Right cardiac atrium (tissue), 5 donors: ENCODE data around the gene LRRC59. TPM values are rescaled to one million over a fixed set of nuclear protein-coding genes. Genes with fewer than 3 reads are reported as not detected.
A peak's percentile ranks its signal among the peaks of the same experiment; 100 is the strongest.

ENCODE experiments used
- ATAC-seq, 2 donors: fragments of 200-7000 bp; cut with Tn5 transposase; one replicate each; pipeline versions ENCODE4 v1.8.0 to v1.9.1; 2020; ENCODE audit warnings: moderate library complexity in 2 of 2, mild to moderate bottlenecking in 1 of 2
- DNase-seq, 3 donors: peaks; one replicate each; pipeline ENCODE4 v3.0.0-alpha.2; 2020
- H3K27ac ChIP-seq: one replicate; pipeline ENCODE4 v1.5.1; 2013; ENCODE audit warnings: mild to moderate bottlenecking, low read length, control low read depth, moderate library complexity
- H3K27me3 ChIP-seq: one replicate; pipeline ENCODE4 v1.6.1; 2013; ENCODE audit not compliant: control insufficient read depth, insufficient read depth
- H3K4me1 ChIP-seq: one replicate; pipeline ENCODE4 v1.6.1; 2013; ENCODE audit warnings: low read length; ENCODE audit not compliant: control insufficient read depth, insufficient read depth
- H3K4me3 ChIP-seq: one replicate; pipeline ENCODE4 v1.5.1; 2013; ENCODE audit warnings: low read length, control low read depth
- H3K9me3 ChIP-seq: one replicate; pipeline ENCODE4 v1.6.1; 2013; ENCODE audit warnings: low read length; ENCODE audit not compliant: control insufficient read depth
- WGBS: extraction: QIAGEN DNeasy Blood & Tissue Kit; methylation state at CpG from one replicate; pipeline ENCODE4 v1.1.7; 2013; 5-methylcytosine and 5-hydroxymethylcytosine counted together
- intact Hi-C, 4 donors: fragments of 100-400 bp; cut with DNase I; formaldehyde crosslinking; loops; one replicate each; pipeline versions ENCODE4 v1.11.0 to v1.14.0; 2022 to 2023
- long read RNA-seq, 4 donors: library from polyadenylated mRNA; unstranded; transcript quantifications; one replicate each; pipeline ENCODE4 v2.0.0, GENCODE V29; 2020 to 2021
- polyA plus RNA-seq: library from polyadenylated mRNA; stranded (reverse); fragments of 200-250 nt; gene quantifications from one replicate; pipeline ENCODE4 v1.2.3, GENCODE V29; 2013
- total RNA-seq, 4 donors: library from RNA; stranded (reverse); fragmentation: NEBNext Ultra II Directional; extraction: Animal tissue kit (Norgen Biotek cat#: 25700); gene quantifications; one replicate each; pipeline ENCODE4 v1.2.1, GENCODE V29; 2021
- donor health status: healthy with polysubstance abuse.
- donor health status: DM: no; HTN: yes; CAD: no.
- donor health status: DM: no; HTN: no; CAD: no.
- donor health status: DM: no; HTN: yes; CAD: no; lungs with severe emphysema.
- donor health status: DM: yes; HTN: yes; CAD: no.

Gene LRRC59
- total RNA-seq = 10 to 100 TPM; 22.9 to 62.0 (median 33.3) TPM
- polyA plus RNA-seq = 22.0 TPM
- long read RNA-seq, donor 1, transcript LRRC59-201 (7 exons, 2,910 nt) = major isoform, 42 of 57 reads
- long read RNA-seq, donor 1, partial matches to known transcripts = 13 of 57 reads
- long read RNA-seq, donor 1, other reads (novel, unspliced or antisense) = 2 of 57 reads
- long read RNA-seq, donor 2, transcript LRRC59-201 (7 exons, 2,910 nt) = major isoform, 16 of 20 reads
- long read RNA-seq, donor 2, partial matches to known transcripts = 4 of 20 reads
- long read RNA-seq, donor 2, other reads (novel, unspliced or antisense) = 0 of 20 reads
- long read RNA-seq, donor 3, transcript LRRC59-201 (7 exons, 2,910 nt) = major isoform, 117 of 137 reads
- long read RNA-seq, donor 3, partial matches to known transcripts = 14 of 137 reads
- long read RNA-seq, donor 3, other reads (novel, unspliced or antisense) = 6 of 137 reads
- long read RNA-seq, donor 4, transcript LRRC59-201 (7 exons, 2,910 nt) = major isoform, 26 of 30 reads
- long read RNA-seq, donor 4, partial matches to known transcripts = 4 of 30 reads
- long read RNA-seq, donor 4, other reads (novel, unspliced or antisense) = 0 of 30 reads

- under 1% methylated on average over 70 of the region's 70 CpGs for WGBS
- no peaks in the 10 kb centered on the region for H3K9me3 ChIP-seq
- peak within 1 kb of the TSS; percentile 83 for H3K4me3 ChIP-seq
- no peak within 1 kb of the TSS for H3K27ac ChIP-seq
- intact Hi-C loops = no loop called here
- no peaks in the 10 kb centered on the region for H3K27me3 ChIP-seq
- DNase-seq = peak; percentile 92 to 97 (median 96)
- H3K4me1 ChIP-seq = peaks cover 4% of the 10 kb centered on the region
- ATAC-seq = peak; percentile 97
Observed at GRCh38 chr17:50397111-50397918, at the start of gene LRRC59. Gene LRRC59 (minus strand): TSS chr17:50397523. CDS start chr17:50397317, 206 bp downstream.

DNA sequence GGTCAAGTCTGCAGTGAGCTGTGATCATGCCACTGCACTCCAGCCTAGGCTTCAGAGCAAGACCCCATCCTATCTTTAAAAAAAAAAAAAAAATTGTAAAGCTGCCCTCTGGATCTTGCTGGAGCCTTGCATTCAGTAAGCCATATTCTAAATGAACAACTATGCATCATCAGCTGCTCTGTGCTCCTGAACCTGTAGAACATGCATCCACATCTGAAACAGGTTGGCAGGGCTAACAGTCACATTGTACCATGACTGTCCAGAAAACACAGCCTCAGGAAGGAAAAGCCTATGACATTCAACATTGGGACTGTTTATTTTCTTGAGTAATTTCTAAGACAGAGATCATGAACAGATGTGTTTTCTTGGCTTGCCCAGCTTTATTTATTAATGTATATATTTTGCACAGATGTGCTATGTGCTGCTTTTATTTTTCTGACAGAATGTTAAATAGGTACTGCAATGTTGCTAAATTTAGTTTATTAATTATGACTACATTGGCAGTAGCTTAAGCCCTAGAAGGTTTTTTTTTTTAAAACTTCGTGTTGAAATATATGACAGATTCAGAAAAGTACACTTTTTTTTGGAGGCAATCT, 48.5 kb upstream of the LRRC59 start:
- H3K9me3 ChIP-seq = no peaks in the 10 kb centered on the region
- peaks cover under 1% of the 10 kb centered on the region for H3K4me1 ChIP-seq
- no peak overlapping the region for H3K4me3 ChIP-seq
- no peak for DNase-seq
- no peaks in the 10 kb centered on the region for H3K27me3 ChIP-seq
- intact Hi-C loops = no loop called here
- no peak overlapping the region for H3K27ac ChIP-seq
- WGBS = 30% methylated on average over 1 of the region's 1 CpG
- no peak for ATAC-seq

DNA sequence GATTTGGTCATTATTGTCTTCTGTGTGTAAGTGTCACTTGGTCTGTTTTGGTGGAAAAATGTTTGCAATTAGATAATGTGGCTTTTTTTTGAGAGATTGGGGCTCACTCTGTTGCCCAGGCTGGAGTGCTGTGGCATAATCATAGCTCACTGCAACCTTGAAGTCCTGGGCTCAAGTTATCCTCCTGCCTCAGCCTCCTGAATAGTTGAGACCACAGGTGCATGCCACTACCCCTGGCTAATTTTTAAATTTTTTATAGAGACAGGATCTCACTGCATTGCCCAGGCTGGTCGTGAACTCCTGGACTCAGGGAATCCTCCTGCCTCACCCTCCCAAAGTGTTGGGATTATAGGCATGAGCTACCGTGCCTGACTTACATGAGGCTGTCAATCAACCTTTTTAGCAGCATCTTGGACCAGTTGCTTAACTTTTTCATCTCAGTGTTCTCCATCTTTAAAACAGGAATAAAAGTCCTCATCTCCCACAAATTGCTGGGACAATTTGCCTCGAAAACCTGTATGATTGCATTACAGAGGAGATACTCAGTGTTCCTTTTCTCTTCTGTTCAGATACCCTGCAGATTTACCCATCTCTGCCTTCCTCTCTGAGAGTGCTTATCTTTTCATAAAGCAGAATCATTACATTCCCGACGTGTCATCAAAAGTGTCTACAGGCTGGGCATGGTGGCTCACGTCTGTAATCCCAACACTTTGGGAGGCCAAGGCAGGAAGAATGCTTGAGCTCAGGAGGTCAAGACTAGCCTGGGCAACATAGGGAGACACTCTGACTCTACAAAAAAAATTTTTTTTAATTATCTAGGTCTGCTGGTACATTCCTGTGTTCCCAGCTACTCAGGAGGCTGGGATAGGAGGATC, 47.8 kb upstream of the LRRC59 start:
- H3K4me3 ChIP-seq = no peak overlapping the region
- no peak for DNase-seq
- no peaks in the 10 kb centered on the region for H3K9me3 ChIP-seq
- ATAC-seq = no peak
- H3K27ac ChIP-seq = no peak overlapping the region
- H3K27me3 ChIP-seq = no peaks in the 10 kb centered on the region
- intact Hi-C loops = no loop called here
- 78% methylated on average over 6 of the region's 6 CpGs for WGBS
- H3K4me1 ChIP-seq = peaks cover 6% of the 10 kb centered on the region

DNA sequence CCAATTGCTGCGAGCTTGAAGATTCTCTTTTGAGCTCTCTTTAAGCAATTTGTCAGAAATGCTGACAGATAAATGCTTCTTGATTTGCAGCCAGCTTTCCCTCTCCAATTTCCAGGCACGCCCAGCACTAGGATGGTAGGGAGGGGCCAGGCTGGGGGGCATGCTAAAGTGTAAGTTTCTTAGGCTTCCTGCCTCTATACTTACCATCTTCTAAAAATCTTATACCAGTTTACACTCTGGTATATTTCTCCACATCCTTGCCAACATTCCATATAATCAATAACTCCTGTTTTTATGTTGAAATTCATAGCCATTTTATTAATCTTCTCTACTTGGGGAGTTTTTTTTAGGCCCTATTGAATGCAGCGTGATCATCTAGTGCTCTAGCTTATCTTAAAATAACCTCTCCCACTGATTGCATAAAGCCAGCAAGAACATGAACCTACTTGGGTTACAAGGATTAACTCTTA, 46.2 kb upstream of the LRRC59 start:
- Histone ChIP-seq H3K27ac (peak overlapping the region; percentile 49), H3K4me3 (no peak overlapping the region), H3K4me1 (peaks cover 6% of the 10 kb centered on the region), H3K27me3 (no peaks in the 10 kb centered on the region), H3K9me3 (no peaks in the 10 kb centered on the region)
- ATAC-seq (peak; percentile 68 to 82), DNase-seq (peak in 2 of 3 donors; percentile 49 to 74)
- WGBS = 20% methylated on average over 3 of the region's 3 CpGs
- intact Hi-C loops = no loop called here

DNA sequence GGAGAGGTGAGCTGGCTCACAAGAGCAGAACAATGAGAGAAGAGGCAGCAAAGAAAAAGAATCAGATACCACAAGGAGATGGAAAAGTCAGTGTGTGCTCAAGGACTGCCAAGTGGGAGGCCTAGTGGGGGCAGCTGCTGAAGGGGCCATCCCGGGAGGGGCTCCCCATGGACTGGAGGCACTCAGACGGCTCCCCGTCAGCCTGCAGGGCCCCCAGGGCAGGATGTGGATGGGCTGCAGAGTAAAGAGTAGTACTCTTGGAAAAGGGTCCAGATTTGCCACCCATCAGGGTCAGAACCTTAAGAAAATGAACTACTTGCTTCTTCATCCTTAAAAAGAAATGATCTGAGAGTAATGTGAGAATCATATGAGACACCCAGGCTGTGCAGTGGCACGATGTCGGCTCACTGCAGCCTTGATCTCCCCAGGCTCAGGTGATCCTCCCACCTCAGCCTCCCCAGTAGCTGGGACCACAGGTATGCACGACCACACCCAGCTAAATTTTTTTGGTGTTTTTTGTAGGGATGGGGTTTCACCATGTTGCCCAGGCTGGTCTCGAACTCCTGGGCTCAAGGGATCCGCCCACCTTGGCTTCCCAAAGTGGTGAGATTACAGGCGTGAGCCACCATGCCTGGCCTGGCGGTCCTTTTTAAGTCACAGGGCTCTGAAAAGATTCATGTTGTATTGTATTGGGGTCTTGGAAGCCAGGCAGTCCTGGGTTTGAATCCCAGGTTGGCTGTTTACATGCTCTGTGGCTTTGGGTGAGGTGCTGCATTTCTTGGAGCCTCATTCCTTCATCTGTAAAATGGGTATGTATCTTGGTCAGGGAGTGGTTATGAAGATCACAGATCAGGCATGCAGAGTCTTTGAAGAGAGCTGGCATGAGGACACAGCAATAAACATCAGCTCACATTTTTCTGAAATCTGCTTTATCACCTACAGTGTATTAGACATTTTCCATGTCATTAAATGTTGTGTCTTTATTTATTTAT, 43.8 kb upstream of the LRRC59 start:
- WGBS = 80% methylated on average over 10 of the region's 10 CpGs
- no peak overlapping the region for H3K4me3 ChIP-seq
- ATAC-seq = no peak
- no peaks in the 10 kb centered on the region for H3K27me3 ChIP-seq
- H3K27ac ChIP-seq = no peak overlapping the region
- intact Hi-C loops = no loop called here
- no peaks in the 10 kb centered on the region for H3K9me3 ChIP-seq
- H3K4me1 ChIP-seq = peaks cover 6% of the 10 kb centered on the region
- no peak for DNase-seq

DNA sequence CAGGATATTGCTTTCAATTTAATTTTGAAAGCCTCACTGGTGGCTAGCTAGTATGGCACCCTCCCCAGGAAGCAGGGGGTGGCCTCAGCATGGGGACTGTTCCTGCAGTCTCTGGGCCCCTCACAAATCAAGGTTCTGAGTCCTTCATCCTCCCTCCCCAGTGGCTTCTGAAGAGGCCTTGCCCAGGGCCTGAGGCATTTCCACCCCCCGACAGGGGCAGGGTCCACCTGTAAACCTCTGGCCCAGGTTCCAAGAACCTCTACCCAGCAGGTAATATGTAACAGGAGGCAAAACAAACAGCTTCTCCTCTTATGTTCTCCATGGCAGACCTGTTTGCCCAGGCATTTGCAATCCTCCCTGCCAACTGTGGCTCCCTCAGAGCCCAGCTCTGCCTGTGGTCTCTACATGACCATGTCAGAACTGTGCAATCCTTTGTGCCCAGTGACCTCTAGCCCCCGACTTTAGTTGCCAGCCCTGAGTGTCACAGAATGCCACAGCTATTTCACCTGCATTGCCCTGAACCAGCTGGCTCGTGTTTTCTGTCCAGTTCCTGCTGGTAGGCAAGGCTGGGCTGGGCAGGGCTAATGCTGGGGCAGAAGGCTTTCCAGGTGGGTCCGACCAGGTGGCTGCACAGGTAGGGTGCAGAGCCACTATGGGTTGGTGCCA, 43.0 kb upstream of the LRRC59 start:
- intact Hi-C loops = no loop called here
- WGBS = 73% methylated on average over 4 of the region's 4 CpGs
- peak in 1 of 2 donors; percentile 12 for ATAC-seq
- Histone ChIP-seq H3K4me3 (no peak overlapping the region), H3K27ac (no peak overlapping the region), H3K27me3 (no peaks in the 10 kb centered on the region), H3K4me1 (peaks cover 6% of the 10 kb centered on the region), H3K9me3 (no peaks in the 10 kb centered on the region)
- no peak for DNase-seq

DNA sequence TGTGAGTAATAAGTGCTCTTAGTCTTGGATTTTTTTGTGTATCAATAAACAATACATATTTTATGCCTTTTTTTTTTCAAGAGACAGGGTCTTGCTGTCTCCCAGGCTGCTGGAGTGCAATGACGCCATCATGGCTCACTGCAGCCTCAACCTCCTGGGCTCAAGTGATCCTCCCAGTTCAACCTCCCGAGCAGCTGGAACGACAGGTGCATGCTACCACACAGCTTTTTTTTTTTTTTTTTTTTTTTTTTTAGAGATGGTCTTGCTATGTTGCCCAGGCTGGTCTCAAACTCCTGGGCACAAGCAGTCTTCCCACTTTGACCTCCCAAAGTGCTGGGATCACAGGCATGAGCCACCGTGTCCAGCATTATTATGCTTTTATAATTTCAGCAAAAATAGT, 41.7 kb upstream of the LRRC59 start:
- 93% methylated on average over 4 of the region's 4 CpGs for WGBS
- Histone ChIP-seq H3K27me3 (no peaks in the 10 kb centered on the region), H3K4me1 (peaks cover 6% of the 10 kb centered on the region), H3K9me3 (no peaks in the 10 kb centered on the region), H3K27ac (no peak overlapping the region), H3K4me3 (no peak overlapping the region)
- intact Hi-C loops = no loop called here
- no peak for ATAC-seq
- DNase-seq = no peak

DNA sequence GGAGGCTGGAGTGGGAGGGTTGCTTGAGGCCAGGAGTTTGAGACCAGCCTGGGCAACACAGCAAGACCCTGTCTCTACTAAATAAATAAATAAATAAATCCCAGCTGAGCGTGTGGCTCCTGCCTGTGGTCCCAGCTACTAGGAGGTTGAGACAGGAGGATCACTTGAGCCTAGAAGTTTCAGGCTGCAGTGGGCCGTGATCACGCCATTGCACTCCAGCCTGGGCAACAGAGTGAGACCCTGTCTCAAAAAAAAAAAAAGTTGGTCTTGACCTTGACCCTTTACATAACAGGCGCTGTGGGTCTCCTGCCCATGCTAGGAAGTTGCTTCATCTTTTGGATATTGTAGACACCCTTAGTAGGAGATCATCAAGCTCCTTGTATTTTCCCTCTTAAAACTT, 40.1 kb upstream of the LRRC59 start:
- WGBS = 97% methylated on average over 4 of the region's 4 CpGs
- no peak overlapping the region for H3K27ac ChIP-seq
- H3K9me3 ChIP-seq = no peaks in the 10 kb centered on the region
- intact Hi-C loops = no loop called here
- ATAC-seq (no peak), DNase-seq (no peak)
- H3K4me3 ChIP-seq = no peak overlapping the region
- H3K27me3 ChIP-seq = no peaks in the 10 kb centered on the region
- H3K4me1 ChIP-seq = peaks cover 6% of the 10 kb centered on the region

DNA sequence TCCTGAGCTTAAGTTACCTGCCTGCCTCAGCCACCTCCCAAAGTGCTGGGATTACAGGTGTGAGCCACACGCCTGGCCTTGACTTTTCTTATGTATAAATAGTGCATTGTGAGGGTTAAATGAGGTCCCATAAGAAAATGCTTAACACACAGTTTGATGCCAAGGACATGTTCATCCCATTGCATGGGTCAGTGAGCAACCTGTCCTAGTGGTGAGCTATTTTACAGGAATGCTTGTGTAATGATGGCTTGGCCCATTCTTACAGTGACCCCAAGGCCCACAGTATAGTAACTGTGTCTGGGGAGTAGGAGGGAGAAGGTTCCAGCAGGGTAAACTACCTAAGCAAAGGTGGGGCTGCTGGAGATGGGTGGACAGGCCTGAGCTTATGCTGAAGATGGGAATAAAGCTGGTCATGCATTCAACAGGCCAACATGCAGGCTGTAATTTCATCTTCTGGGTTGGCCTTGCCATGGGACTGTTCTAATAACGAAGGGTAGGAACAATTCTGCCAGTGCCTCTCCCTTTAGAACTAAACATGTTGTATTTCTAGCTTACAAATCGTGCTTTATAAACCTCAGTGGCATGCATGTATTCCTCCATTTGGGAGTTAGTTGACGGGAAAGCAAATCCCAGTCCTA, 34.9 kb upstream of the LRRC59 start:
- 78% methylated on average over 4 of the region's 4 CpGs for WGBS
- intact Hi-C loops = no loop called here
- Histone ChIP-seq H3K27me3 (no peaks in the 10 kb centered on the region), H3K4me3 (no peak overlapping the region), H3K27ac (no peak overlapping the region), H3K9me3 (no peaks in the 10 kb centered on the region), H3K4me1 (peaks cover 5% of the 10 kb centered on the region)
- DNase-seq = no peak
- ATAC-seq = no peak
